Astrocyte of the hippocampus (primary cell): ENCODE measurements around the gene RGS17.
"Not testable (repeated sequence)": the region's sequence is repeated elsewhere in the genome, so short reads cannot be mapped to it uniquely, and the experiment has no call there.

Experiments used
- DNase-seq: peaks from one replicate; pipeline ENCODE4 v3.0.0; 2011; ENCODE audit warnings: low read depth, low spot score

The RGS17 gene

GRCh38 chr6:152985300-152985699, 145.8 kb downstream of the RGS17 start:
- DNase-seq, result not testable (repeated sequence)

- peak; percentile 16 for DNase-seq
Observed at GRCh38 chr6:152984513-152984872, 146.6 kb downstream of the RGS17 start.

GRCh38 chr6:152983637-152984512, 147.2 kb downstream of the RGS17 start:
- peak; percentile 81 for DNase-seq

GRCh38 chr6:152982904-152983636, 148.0 kb downstream of the RGS17 start, which contains the start of gene FBXO5:
TSS of gene FBXO5 (minus strand) at chr6:152983041. CDS start at chr6:152982959, 82 bp downstream.
- peak; percentile 99 for DNase-seq

- DNase-seq, result peak; percentile 26
Observed at GRCh38 chr6:152981989-152982903, 148.8 kb downstream of the RGS17 start.

GRCh38 chr6:152981219-152981618, 149.9 kb downstream of the RGS17 start:
- no peak for DNase-seq

- DNase-seq, result no peak
Observed at GRCh38 chr6:152980656-152981055, 150.4 kb downstream of the RGS17 start.

DNA sequence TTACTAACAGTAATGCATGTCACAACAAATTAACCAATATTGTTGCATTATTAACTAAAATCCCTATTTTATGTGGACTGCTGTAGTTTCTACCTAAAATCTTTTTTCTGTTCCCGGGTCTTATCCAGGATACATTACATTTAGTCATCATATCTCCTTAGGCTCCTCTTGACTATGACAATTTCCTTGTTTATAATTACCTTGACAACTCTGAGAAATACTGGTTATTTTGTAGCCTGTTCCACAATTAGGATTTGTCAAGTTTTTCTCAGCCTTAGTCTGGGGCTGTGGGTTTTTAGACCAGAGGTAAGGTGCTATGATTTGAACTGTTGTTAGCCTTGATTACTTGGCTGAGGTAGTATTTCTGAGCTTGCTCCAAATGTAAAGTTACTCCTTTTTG, 152.0 kb downstream of the RGS17 start:
- no peak for DNase-seq

- no peak for DNase-seq
Observed at GRCh38 chr6:152978058-152978457, 153.0 kb downstream of the RGS17 start.

DNA sequence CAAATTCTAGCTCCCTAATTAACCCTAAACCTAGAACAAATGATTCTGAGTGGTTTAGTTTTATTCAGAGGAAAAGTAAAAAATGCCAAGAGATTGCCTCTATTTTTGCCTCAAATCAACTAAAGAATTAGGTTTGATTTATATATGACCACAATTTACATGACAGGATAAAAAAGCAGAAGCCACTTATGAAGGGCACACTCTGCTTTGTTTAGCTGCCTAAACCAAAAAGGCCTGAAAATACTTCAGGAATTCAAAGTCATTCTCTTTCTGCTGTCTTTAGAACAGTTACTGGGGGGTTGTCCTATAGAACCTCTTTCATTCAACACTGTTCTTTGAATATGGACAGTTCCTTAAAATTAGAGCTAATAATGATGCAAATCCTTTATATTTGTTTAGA, 153.5 kb downstream of the RGS17 start:
- DNase-seq, result no peak

- no peak for DNase-seq
Observed at GRCh38 chr6:152976749-152977148, 154.3 kb downstream of the RGS17 start.

GRCh38 chr6:152975204-152975915, 155.7 kb downstream of the RGS17 start:
- no peak for DNase-seq

DNA sequence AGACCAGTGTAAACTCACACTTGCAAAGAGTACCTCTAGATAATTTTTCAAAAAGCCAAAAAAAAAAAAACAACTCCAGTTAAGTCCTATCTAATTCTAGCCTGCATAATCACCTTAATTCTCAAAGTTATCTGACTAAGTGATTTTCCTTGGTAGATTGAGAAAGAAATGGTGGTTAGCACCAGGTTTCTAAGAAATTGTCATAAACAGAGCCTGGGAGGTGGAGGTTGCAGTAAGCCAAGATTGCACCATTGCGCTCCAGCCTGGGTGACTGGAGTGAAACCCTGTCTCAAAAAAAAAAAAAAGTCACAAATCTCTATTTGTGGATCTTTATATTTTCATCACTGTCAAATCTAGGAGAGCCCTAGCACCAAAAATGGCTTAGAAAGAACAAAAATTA, 157.2 kb downstream of the RGS17 start:
- DNase-seq, result no peak

- no peak for DNase-seq
Observed at GRCh38 chr6:152969688-152970418, 161.2 kb downstream of the RGS17 start.

DNA sequence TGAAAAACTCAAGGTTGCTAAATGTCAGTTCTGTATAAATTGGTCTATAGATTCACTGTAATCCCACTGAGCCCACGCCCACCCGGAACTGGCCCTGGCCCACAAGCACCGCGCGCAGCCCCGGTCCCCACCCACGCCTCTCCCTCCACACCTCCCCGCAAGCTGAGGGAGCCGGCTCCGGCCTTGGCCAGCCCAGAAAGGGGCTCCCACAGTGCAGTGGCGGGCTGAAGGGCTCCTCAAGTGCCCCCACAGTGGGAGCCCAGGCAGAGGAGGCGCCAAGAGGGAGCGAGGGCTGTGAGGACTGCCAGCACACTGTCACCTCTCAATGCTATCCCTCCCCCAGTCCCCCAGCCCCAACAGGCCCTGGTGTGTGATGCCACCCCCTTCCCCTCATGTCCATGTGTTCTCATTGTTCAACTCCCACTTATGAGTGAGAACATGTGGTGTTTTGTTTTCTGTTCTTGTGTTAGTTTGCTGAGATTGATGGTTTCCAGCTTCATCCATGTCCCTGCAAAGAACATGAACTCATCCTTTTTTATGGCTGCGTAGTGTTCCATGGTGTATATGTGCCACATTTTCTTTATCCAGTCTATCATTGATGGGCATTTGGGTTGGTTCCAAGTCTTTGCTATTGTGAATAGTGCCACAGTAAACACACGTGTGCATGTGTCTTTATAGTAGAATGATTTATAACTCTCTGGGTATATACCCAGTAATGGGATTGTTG, 164.8 kb downstream of the RGS17 start:
- DNase-seq, result not testable (repeated sequence)

DNA sequence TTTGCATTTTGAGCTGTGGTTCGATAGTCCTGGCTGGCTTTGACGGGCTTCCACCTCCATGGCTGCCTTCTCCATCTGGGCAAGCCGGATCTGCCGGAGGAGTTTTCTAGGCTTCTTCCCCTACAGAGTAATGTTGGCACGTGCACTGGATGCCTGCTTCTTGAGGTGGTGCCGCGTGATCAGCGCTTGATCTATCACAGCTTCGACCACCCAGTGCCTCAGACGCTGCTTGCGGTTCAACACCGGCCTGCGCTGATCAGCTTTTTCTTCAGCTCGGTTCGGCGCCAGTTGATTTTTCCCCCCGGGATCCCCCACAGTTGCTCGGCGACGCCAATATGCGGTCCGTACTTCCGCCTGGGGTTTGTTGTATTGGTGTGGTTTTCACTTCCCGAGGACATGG, 171.7 kb downstream of the RGS17 start:
- DNase-seq, result no peak

DNA sequence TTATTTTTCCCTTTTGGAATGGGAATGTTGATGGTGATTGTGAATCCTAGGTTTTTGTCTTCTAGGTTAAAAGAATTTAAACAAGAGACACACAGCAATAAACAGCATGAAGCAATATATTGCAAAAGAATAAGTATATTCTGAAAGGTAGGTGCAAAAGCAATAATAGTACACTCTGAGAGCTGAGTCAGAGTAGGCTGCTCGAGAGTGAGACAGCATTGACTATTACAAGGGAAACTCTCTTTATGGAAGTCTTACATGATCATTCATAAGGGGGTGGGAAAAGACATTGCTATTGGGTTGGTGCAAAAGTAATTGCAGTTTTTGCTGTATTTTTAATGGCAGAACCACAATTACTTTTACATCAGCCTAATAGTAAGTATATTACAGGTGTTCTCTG, 173.3 kb downstream of the RGS17 start:
- no peak for DNase-seq
